Measurements from ENCODE around the gene DNAJC5. TPM values are rescaled to one million over a fixed set of nuclear protein-coding genes. Genes with fewer than 3 reads are reported as not detected.
"Not testable (repeated sequence)": the region's sequence is repeated elsewhere in the genome, so short reads cannot be mapped to it uniquely, and the experiment has no call there.

Gene DNAJC5
- total RNA-seq, 1 experiment from 2014 or later: 79.6 TPM

- H3K4me1 ChIP-seq: peaks cover 9% of the 10 kb centered on the region
- no peak overlapping the region for H3K27ac ChIP-seq
- H3K36me3 ChIP-seq: no peaks in the 10 kb centered on the region
- no peaks in the 10 kb centered on the region for H3K9me3 ChIP-seq (replicated peaks)
- peak in 1 of 2 experiments; percentile 9 for DNase-seq
- no peak overlapping the region for H3K4me3 ChIP-seq
- H3K27me3 ChIP-seq: peaks cover 7% of the 10 kb centered on the region; the same call in 1 of the 2 replicates
These were observed 77.6 kb downstream of the DNAJC5 start for GRCh38 chr20:63972312-63973159.

- Histone ChIP-seq H3K9me3 (replicated peaks) (no peaks in the 10 kb centered on the region), H3K36me3 (no peaks in the 10 kb centered on the region), H3K4me3 (no peak overlapping the region), H3K27me3 (peaks cover 7% of the 10 kb centered on the region; the same call in 1 of the 2 replicates), H3K4me1 (peaks cover 15% of the 10 kb centered on the region), H3K27ac (no peak overlapping the region)
- peak in 1 of 2 experiments; percentile 6 for DNase-seq
These were observed 78.2 kb downstream of the DNAJC5 start for GRCh38 chr20:63973160-63973479.

GRCh38 chr20:63973636-63974401 is 78.9 kb downstream of the DNAJC5 start:
- no peaks in the 10 kb centered on the region for H3K9me3 ChIP-seq (replicated peaks)
- peak; percentile 91 to 97 for DNase-seq
- no peaks in the 10 kb centered on the region for H3K36me3 ChIP-seq
- H3K27me3 ChIP-seq: peaks cover 7% of the 10 kb centered on the region; the same call in 1 of the 2 replicates
- peak overlapping the region; percentile 56 for H3K4me3 ChIP-seq
- peaks cover 14% of the 10 kb centered on the region for H3K4me1 ChIP-seq
- H3K27ac ChIP-seq: no peak overlapping the region

- peaks cover 7% of the 10 kb centered on the region; the same call in 1 of the 2 replicates for H3K27me3 ChIP-seq
- peaks cover 12% of the 10 kb centered on the region for H3K4me1 ChIP-seq
- no peak overlapping the region for H3K27ac ChIP-seq
- peak in 1 of 2 experiments; percentile 38 for DNase-seq
- H3K4me3 ChIP-seq: no peak overlapping the region
- no peaks in the 10 kb centered on the region for H3K9me3 ChIP-seq (replicated peaks)
- no peaks in the 10 kb centered on the region for H3K36me3 ChIP-seq
These were observed 79.7 kb downstream of the DNAJC5 start for GRCh38 chr20:63974402-63975200.

- DNase-seq; H3K27ac ChIP-seq; H3K4me3 ChIP-seq; H3K36me3 ChIP-seq; H3K9me3 ChIP-seq (replicated peaks); H3K27me3 ChIP-seq: not testable (repeated sequence)
- H3K4me1 ChIP-seq: peaks cover 17% of the 10 kb centered on the region
These were observed 81.6 kb downstream of the DNAJC5 start for GRCh38 chr20:63976511-63976910.

GRCh38 chr20:63976980-63977738 is 82.2 kb downstream of the DNAJC5 start:
- Histone ChIP-seq H3K4me1 (peaks cover 20% of the 10 kb centered on the region), H3K27me3 (peaks cover 2% of the 10 kb centered on the region; the same call in 1 of the 2 replicates), H3K27ac (no peak overlapping the region), H3K4me3 (no peak overlapping the region), H3K9me3 (replicated peaks) (no peaks in the 10 kb centered on the region), H3K36me3 (no peaks in the 10 kb centered on the region)
- peak in 1 of 2 experiments; percentile 6 for DNase-seq

- Histone ChIP-seq H3K27me3 (peaks cover 2% of the 10 kb centered on the region; the same call in 1 of the 2 replicates), H3K36me3 (peaks cover 4% of the 10 kb centered on the region), H3K27ac (no peak overlapping the region), H3K4me1 (peaks cover 20% of the 10 kb centered on the region), H3K4me3 (no peak overlapping the region), H3K9me3 (replicated peaks) (no peaks in the 10 kb centered on the region)
- peak; percentile 66 to 68 for DNase-seq
These were observed 82.9 kb downstream of the DNAJC5 start for GRCh38 chr20:63977739-63978276.

- Histone ChIP-seq H3K27ac (no peak overlapping the region), H3K36me3 (peaks cover 8% of the 10 kb centered on the region), H3K4me3 (no peak overlapping the region), H3K4me1 (peaks cover 20% of the 10 kb centered on the region), H3K9me3 (replicated peaks) (no peaks in the 10 kb centered on the region), H3K27me3 (peaks cover 2% of the 10 kb centered on the region; the same call in 1 of the 2 replicates)
- peak in 1 of 2 experiments; percentile 18 for DNase-seq
These were observed 83.6 kb downstream of the DNAJC5 start for GRCh38 chr20:63978319-63979228.

GRCh38 chr20:63979229-63979556 is 84.3 kb downstream of the DNAJC5 start:
- DNase-seq: no peak
- H3K27ac ChIP-seq: no peak overlapping the region
- H3K4me1 ChIP-seq: peaks cover 20% of the 10 kb centered on the region
- H3K36me3 ChIP-seq: peaks cover 14% of the 10 kb centered on the region
- H3K27me3 ChIP-seq: peaks cover 2% of the 10 kb centered on the region; the same call in 1 of the 2 replicates
- no peak overlapping the region for H3K4me3 ChIP-seq
- H3K9me3 ChIP-seq (replicated peaks): no peaks in the 10 kb centered on the region

- peak in 1 of 2 experiments; percentile 48 for DNase-seq
- Histone ChIP-seq H3K9me3 (replicated peaks) (no peaks in the 10 kb centered on the region), H3K4me1 (peaks cover 18% of the 10 kb centered on the region), H3K27ac (peak within 1 kb of the TSS; percentile 86; the same call in 1 of the 2 replicates), H3K4me3 (peak within 1 kb of the TSS; percentile 87), H3K36me3 (peaks cover 20% of the 10 kb centered on the region), H3K27me3 (peaks cover 2% of the 10 kb centered on the region; the same call in 1 of the 2 replicates)
These were observed 84.8 kb downstream of the DNAJC5 start, which contains the start of gene SAMD10 for GRCh38 chr20:63979557-63980316. SAMD10 (minus strand) TSS chr20:63979642; CDS start chr20:63979467, 175 bp downstream.

GRCh38 chr20:63980317-63980805 is 85.4 kb downstream of the DNAJC5 start:
- H3K9me3 ChIP-seq (replicated peaks): no peaks in the 10 kb centered on the region
- no peak for DNase-seq
- H3K36me3 ChIP-seq: peaks cover 26% of the 10 kb centered on the region
- H3K27ac ChIP-seq: peak overlapping the region; percentile 86; the same call in 1 of the 2 replicates
- peaks cover 2% of the 10 kb centered on the region; the same call in 1 of the 2 replicates for H3K27me3 ChIP-seq
- H3K4me3 ChIP-seq: peak overlapping the region; percentile 87
- peaks cover 17% of the 10 kb centered on the region for H3K4me1 ChIP-seq
